ENCODE data around the gene SYNGR2. TPM values are rescaled to one million over a fixed set of nuclear protein-coding genes. Genes with fewer than 3 reads are reported as not detected.
A peak's percentile ranks its signal among the peaks of the same experiment; 100 is the strongest.

Gene SYNGR2
- polyA plus RNA-seq (2012; ENCODE audit: insufficient read length, low read depth) = 88.3 TPM

DNA sequence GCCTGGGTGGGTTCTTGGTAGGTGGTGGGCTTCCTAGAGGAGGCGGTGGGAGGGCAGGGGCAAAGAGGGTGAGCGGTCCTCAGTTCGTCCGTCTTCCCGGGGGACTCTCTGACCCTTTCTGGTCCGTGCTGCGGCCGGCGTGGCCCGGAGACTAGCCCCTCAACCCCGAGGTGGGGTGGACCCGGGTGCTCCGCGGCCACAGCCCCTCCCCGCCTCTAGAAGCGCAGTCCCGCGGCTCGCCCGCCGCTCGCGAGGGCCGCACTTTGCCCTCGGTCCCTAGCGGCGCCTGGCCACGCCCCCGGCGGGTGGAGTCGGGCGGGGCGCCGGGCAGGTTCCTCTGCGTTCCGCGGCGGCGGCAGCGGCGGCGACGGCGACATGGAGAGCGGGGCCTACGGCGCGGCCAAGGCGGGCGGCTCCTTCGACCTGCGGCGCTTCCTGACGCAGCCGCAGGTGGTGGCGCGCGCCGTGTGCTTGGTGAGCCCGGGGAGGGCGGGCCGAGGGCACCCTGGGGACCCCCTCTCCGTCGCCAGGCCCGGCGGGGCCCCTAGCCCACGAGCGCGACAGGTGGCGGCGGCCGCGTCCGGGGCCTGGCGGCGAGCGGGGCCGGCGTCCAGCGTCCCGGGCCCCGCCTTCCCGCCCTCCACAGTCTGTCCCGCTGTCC is at the start of gene SYNGR2:
Gene SYNGR2 (plus strand): TSS at position 340 of the 661 bp plus-strand sequence. CDS start 36 bp downstream, at position 376.
- TF ChIP-seq SIN3A (IDR thresholded peaks at IDR 0.05; ENCODE audit: borderline replicate concordance, insufficient read depth, low read length) = 0 out of 2 replicates have a peak, but pooled peaks have one; percentile 7
- TF ChIP-seq POLR2AphosphoS5 (IDR thresholded peaks at IDR 0.05; ENCODE audit: low read depth, low read length) = peak; percentile 72; the same call in 1 of the 2 replicates
- peak; percentile 81 for TF ChIP-seq FOXP2 (optimal IDR thresholded peaks at IDR 0.05; ENCODE audit: borderline replicate concordance, extremely low read depth, extremely low read length, insufficient read depth)
- TF ChIP-seq TAF1 (IDR thresholded peaks at IDR 0.05; ENCODE audit: borderline replicate concordance, insufficient read depth, low read length) = peak; percentile 74; the same call in 1 of the 2 replicates
- TF ChIP-seq, protein P1, sequence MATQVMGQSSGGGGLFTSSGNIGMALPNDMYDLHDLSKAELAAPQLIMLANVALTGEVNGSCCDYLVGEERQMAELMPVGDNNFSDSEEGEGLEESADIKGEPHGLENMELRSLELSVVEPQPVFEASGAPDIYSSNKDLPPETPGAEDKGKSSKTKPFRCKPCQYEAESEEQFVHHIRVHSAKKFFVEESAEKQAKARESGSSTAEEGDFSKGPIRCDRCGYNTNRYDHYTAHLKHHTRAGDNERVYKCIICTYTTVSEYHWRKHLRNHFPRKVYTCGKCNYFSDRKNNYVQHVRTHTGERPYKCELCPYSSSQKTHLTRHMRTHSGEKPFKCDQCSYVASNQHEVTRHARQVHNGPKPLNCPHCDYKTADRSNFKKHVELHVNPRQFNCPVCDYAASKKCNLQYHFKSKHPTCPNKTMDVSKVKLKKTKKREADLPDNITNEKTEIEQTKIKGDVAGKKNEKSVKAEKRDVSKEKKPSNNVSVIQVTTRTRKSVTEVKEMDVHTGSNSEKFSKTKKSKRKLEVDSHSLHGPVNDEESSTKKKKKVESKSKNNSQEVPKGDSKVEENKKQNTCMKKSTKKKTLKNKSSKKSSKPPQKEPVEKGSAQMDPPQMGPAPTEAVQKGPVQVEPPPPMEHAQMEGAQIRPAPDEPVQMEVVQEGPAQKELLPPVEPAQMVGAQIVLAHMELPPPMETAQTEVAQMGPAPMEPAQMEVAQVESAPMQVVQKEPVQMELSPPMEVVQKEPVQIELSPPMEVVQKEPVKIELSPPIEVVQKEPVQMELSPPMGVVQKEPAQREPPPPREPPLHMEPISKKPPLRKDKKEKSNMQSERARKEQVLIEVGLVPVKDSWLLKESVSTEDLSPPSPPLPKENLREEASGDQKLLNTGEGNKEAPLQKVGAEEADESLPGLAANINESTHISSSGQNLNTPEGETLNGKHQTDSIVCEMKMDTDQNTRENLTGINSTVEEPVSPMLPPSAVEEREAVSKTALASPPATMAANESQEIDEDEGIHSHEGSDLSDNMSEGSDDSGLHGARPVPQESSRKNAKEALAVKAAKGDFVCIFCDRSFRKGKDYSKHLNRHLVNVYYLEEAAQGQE (IDR thresholded peaks at IDR 0.05; ENCODE audit: insufficient read depth in 1 of 2, low read depth in 2 of 2, low read length in 2 of 2) = 0 out of 4 replicates have a peak, but pooled peaks of 1 of the 2 experiments have one; percentile 37

DNA sequence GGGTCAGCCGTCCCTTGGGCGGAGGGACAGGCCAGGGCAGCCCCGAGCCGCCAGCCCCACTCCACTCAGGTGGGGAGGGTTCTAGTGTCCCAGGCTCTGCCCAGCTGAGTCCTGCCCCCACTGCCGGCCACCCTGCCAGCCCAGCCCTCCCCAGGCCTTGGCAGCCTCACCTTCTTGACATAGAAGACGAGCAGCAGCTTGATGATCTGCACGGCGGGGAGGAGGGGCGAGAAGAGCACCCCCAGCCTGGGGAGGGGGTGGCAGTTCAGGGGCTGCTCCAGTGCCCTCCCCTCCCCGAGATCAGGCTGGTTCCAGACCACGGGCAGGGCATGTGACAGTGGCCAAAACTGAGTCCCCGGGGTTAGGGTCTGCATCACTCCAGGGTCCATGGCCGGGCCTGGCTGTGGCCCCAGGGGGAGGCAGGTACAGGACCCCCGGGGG is 49.6 kb upstream of the SYNGR2 start:
- TF ChIP-seq SIN3A (IDR thresholded peaks at IDR 0.05; ENCODE audit: borderline replicate concordance, insufficient read depth, low read length) = no peak
- TF ChIP-seq POLR2AphosphoS5 (IDR thresholded peaks at IDR 0.05; ENCODE audit: low read depth, low read length) = no peak
- TF ChIP-seq, protein P1 (IDR thresholded peaks at IDR 0.05; ENCODE audit: insufficient read depth in 1 of 2, low read depth in 2 of 2, low read length in 2 of 2) = no peak
- no peak for TF ChIP-seq FOXP2 (optimal IDR thresholded peaks at IDR 0.05; ENCODE audit: borderline replicate concordance, extremely low read depth, extremely low read length, insufficient read depth)
- no peak for TF ChIP-seq TAF1 (IDR thresholded peaks at IDR 0.05; ENCODE audit: borderline replicate concordance, insufficient read depth, low read length)

- TF ChIP-seq FOXP2 (optimal IDR thresholded peaks at IDR 0.05; ENCODE audit: borderline replicate concordance, extremely low read depth, extremely low read length, insufficient read depth) (no peak), TAF1 (IDR thresholded peaks at IDR 0.05; ENCODE audit: borderline replicate concordance, insufficient read depth, low read length) (no peak), SIN3A (IDR thresholded peaks at IDR 0.05; ENCODE audit: borderline replicate concordance, insufficient read depth, low read length) (no peak), POLR2AphosphoS5 (IDR thresholded peaks at IDR 0.05; ENCODE audit: low read depth, low read length) (no peak)
- TF ChIP-seq, protein P1 (IDR thresholded peaks at IDR 0.05; ENCODE audit: insufficient read depth in 1 of 2, low read depth in 2 of 2, low read length in 2 of 2) = no peak
Measured at GRCh38 chr17:78120537-78120936, 47.8 kb upstream of the SYNGR2 start.

DNA sequence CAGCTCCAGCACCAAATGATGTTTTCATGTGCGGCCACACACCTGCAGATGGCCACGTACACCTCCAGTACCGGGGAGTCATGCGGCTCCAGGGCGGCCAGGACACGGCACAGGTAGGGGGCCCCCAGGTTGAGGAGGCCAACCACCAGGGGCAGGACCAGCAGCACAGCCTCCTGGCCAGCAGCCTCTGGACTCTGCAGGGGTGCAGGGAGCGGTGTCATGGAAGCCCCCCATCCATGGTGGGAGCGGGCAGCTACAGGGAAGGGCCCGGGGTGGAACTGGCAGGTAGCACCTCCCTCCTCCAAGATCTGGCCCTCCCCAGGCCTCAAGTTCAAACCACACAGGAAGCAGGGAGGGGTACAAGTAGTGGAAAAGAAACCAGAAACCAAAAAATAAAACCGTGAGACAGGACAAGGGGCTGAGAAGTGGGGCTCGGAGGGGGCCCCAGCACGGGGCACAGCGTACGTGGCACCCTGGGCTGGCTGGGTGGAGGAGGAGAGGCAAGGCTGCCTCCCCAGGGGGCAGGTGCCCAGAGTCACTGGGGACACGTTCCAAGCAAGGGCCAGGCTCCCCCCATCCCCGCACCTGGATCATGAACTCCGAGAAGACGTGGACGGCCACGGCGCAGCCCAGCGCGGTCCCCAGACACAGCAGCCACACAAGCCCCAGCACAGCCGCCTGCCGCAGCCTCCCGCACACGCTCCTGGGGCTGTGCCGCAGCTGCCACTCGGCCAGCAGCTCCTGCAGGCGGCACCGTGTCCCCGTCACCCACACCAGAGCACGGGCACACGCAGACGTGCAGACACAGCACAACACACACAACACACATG is 47.2 kb upstream of the SYNGR2 start:
- TF ChIP-seq SIN3A (IDR thresholded peaks at IDR 0.05; ENCODE audit: borderline replicate concordance, insufficient read depth, low read length) = no peak

- no peak for TF ChIP-seq TAF1 (IDR thresholded peaks at IDR 0.05; ENCODE audit: borderline replicate concordance, insufficient read depth, low read length)
- TF ChIP-seq, protein P1 (IDR thresholded peaks at IDR 0.05; ENCODE audit: insufficient read depth in 1 of 2, low read depth in 2 of 2, low read length in 2 of 2) = no peak
- no peak for TF ChIP-seq SIN3A (IDR thresholded peaks at IDR 0.05; ENCODE audit: borderline replicate concordance, insufficient read depth, low read length)
- TF ChIP-seq POLR2AphosphoS5 (IDR thresholded peaks at IDR 0.05; ENCODE audit: low read depth, low read length) = no peak
- TF ChIP-seq FOXP2 (optimal IDR thresholded peaks at IDR 0.05; ENCODE audit: borderline replicate concordance, extremely low read depth, extremely low read length, insufficient read depth) = no peak
Measured at GRCh38 chr17:78121801-78122215, 46.6 kb upstream of the SYNGR2 start.
